Transverse colon (tissue), 4 donors: ENCODE measurements around the gene EMILIN2. TPM values are rescaled to one million over a fixed set of nuclear protein-coding genes. Genes with fewer than 3 reads are reported as not detected.
A peak's percentile ranks its signal among the peaks of the same experiment; 100 is the strongest.

ENCODE experiments used
- DNase-seq: peaks from one replicate; pipeline ENCODE4 v3.0.0-alpha.2; 2019
- H3K27ac ChIP-seq, 4 donors: fragments of 200-600 bp; sonication (generic); 2 replicates each; pipeline ENCODE4 v1.5.1; 2016 to 2018; ENCODE audit warnings: inconsistent platforms in 4 of 4
- H3K27me3 ChIP-seq: fragments of 200-600 bp; sonication (generic); 2 replicates; pipeline ENCODE4 v1.5.1; 2017; ENCODE audit warnings: inconsistent platforms
- H3K36me3 ChIP-seq, 4 donors: fragments of 200-600 bp; sonication (generic); 2 replicates each; pipeline ENCODE4 v1.5.1; 2017 to 2019; ENCODE audit warnings: inconsistent platforms in 4 of 4
- H3K4me1 ChIP-seq, 4 donors: fragments of 200-600 bp; sonication (generic); 2 replicates each; pipeline ENCODE4 v1.5.1; 2017 to 2020; ENCODE audit warnings: inconsistent platforms in 4 of 4
- H3K4me3 ChIP-seq, 4 donors: fragments of 200-600 bp; sonication (generic); 1 replicate in 1 of 4; 2 replicates in 3 of 4; pipeline versions ENCODE4 v1.5.1 to v1.6.1; 2017 to 2019; ENCODE audit warnings: inconsistent platforms in 4 of 4
- H3K9me3 ChIP-seq, 2 donors: fragments of 200-600 bp; sonication (generic); 2 replicates each; pipeline ENCODE4 v1.5.1; 2017 to 2019; ENCODE audit warnings: inconsistent platforms in 2 of 2
- CTCF ChIP-seq, 5 experiments: fragments of 200-600 bp in 3 of 5; fragments of 450-650 bp in 2 of 5; sonication (generic) in 3 of 5; IDR thresholded peaks; 1 replicate in 2 of 5; 2 replicates in 3 of 5; pipeline ENCODE4 v1.5.1; 2016 to 2017; ENCODE audit warnings: antibody characterized with exemption in 5 of 5, inconsistent platforms in 3 of 5, mild to moderate bottlenecking in 2 of 5, moderate library complexity in 1 of 5
- EP300 ChIP-seq: sonication (generic); formaldehyde crosslinking; IDR thresholded peaks from one replicate; pipeline ENCODE4 v1.6.1; 2017; ENCODE audit warnings: antibody characterized with exemption, low read depth
- POLR2A ChIP-seq: fragments of 450-650 bp; IDR thresholded peaks from one replicate; pipeline ENCODE4 v1.6.1; 2016; ENCODE audit warnings: antibody characterized with exemption, mild to moderate bottlenecking, moderate library complexity
- POLR2AphosphoS5 ChIP-seq, 3 donors: sonication (generic); formaldehyde crosslinking; IDR thresholded peaks; one replicate each; pipeline ENCODE4 v1.6.1; 2016; ENCODE audit warnings: antibody characterized with exemption in 3 of 3
- WGBS, 2 donors: methylation state at CpG; one replicate each; pipeline ENCODE4 v1.1.5; 2018; ENCODE audit warnings: low coverage in 1 of 2; 5-methylcytosine and 5-hydroxymethylcytosine counted together
- in situ Hi-C, 4 donors: fragments of 200-750 bp; cut with MboI; loops; one replicate each; pipeline versions ENCODE4 v1.15.0 to v1.15.1; 2017; ENCODE audit warnings: low sequenced_read_pairs in 3 of 4, low pct_ligation_motif_present in 1 of 4, low pct_unique_long_range_greater_than_20kb in 1 of 4
- intact Hi-C: fragments of 100-400 bp; cut with DNase I; formaldehyde crosslinking; loops from one replicate; pipeline ENCODE4 v1.15.1; 2023; ENCODE audit warnings: low total_unique reads
- total RNA-seq, 4 donors: library from RNA; depleted of rRNA; stranded (reverse); fragments of >200 nt; gene quantifications; one replicate each; pipeline ENCODE4 v1.1.0, GENCODE V29; 2016

The EMILIN2 gene
- total RNA-seq, 4 donors from 2014 or later = 12.0 to 145 (median 56.5) TPM

DNA sequence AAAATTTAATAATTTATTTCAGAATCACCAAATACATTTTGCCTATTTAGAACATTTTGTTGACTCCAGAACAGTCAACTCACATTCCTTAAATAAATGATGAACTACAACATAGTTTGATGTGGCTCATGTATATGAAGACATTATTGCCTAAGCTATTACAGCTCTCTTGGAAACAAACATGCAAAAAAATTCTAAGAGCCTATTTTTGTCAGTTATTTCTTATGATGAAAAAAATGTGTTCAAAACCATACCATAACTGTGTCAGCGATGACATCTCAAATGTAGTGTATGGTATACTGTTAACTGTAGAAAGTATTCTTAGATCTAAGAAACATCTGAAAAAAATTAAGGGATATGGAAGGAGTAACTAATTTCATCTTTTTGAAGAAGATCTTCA, 6.3 kb upstream of the EMILIN2 start:
- Histone ChIP-seq H3K36me3 (no peaks in the 10 kb centered on the region), H3K9me3 (no peaks in the 10 kb centered on the region), H3K4me3 (no peak overlapping the region), H3K27ac (no peak overlapping the region), H3K4me1 (no peaks in the 10 kb centered on the region), H3K27me3 (peaks cover 14% of the 10 kb centered on the region)
- whole genome bisulfite sequencing, 2 donors = 100% methylated on average over 1 of the region's 1 CpG
- intact Hi-C loops = no loop called here
- in situ Hi-C loops = no loop called here
- TF ChIP-seq CTCF (IDR thresholded peaks at IDR 0.05) (no peak), POLR2A (no peak), EP300 (no peak), POLR2AphosphoS5 (IDR thresholded peaks at IDR 0.05) (no peak)
- no peak for DNase-seq

DNA sequence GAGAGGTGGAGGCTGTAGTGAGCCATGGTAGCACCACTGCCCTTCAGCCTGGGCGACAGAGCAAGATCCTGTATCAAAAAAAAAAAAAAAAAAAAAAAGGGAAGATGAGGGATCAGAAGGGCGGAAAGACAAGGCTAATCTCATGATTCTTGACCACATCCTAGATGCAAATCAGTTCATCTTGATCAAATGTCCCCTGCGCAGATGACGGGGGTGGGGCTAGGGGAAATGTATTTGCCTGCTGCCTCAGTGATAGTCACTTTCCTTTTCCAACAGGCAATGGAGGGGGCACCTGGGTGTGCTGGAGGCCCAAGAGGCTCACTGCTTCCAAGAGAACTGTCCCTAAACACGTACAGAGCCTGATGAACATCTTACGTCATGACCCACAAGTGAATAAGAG, 3.7 kb upstream of the EMILIN2 start:
- no peaks in the 10 kb centered on the region for H3K9me3 ChIP-seq
- WGBS, 2 donors = 79 to 90% methylated on average over 2 to 6 of the region's 6 CpGs
- no peaks in the 10 kb centered on the region for H3K36me3 ChIP-seq
- intact Hi-C loops = no loop called here
- H3K4me3 ChIP-seq = no peak overlapping the region
- in situ Hi-C loops = no loop called here
- peaks cover 11 to 18% (median 17%) of the 10 kb centered on the region in 4 donors for H3K4me1 ChIP-seq
- peaks cover 40% of the 10 kb centered on the region for H3K27me3 ChIP-seq
- DNase-seq = peak; percentile 27
- H3K27ac ChIP-seq = no peak overlapping the region
- TF ChIP-seq POLR2A (no peak), POLR2AphosphoS5 (IDR thresholded peaks at IDR 0.05) (no peak), CTCF (IDR thresholded peaks at IDR 0.05) (no peak), EP300 (no peak)

DNA sequence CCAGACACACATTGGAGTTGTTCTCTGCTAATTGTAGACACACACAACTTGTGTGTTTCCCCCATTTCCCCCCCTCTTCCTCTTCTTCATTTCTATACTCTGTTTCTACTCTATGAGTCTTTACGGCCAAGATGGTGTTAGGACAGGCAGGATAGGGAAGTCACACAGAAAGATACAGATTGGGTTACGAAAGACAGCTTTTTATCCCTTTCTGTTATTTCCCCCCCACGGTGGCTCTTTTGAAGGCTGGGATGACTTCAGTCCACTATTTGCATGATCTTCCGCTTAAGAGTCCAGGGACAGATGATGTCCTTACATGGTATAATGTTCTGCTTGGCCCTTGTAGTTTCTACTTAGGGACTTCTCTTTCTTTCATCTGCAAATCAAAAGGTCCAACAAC, 1.6 kb upstream of the EMILIN2 start:
- in situ Hi-C loops = no loop called here
- peaks cover 11 to 21% (median 18%) of the 10 kb centered on the region in 4 donors for H3K4me1 ChIP-seq
- H3K27me3 ChIP-seq = peaks cover 60% of the 10 kb centered on the region
- TF ChIP-seq POLR2A (no peak), EP300 (no peak), CTCF (IDR thresholded peaks at IDR 0.05) (no peak), POLR2AphosphoS5 (IDR thresholded peaks at IDR 0.05) (no peak)
- DNase-seq = no peak
- no peak overlapping the region for H3K4me3 ChIP-seq
- H3K36me3 ChIP-seq = no peaks in the 10 kb centered on the region
- no peaks in the 10 kb centered on the region for H3K9me3 ChIP-seq
- WGBS, 2 donors = 75 to 79% methylated on average over 4 of the region's 4 CpGs
- intact Hi-C loops = no loop called here
- peak overlapping the region in 1 of 4 donors; percentile 10 for H3K27ac ChIP-seq

DNA sequence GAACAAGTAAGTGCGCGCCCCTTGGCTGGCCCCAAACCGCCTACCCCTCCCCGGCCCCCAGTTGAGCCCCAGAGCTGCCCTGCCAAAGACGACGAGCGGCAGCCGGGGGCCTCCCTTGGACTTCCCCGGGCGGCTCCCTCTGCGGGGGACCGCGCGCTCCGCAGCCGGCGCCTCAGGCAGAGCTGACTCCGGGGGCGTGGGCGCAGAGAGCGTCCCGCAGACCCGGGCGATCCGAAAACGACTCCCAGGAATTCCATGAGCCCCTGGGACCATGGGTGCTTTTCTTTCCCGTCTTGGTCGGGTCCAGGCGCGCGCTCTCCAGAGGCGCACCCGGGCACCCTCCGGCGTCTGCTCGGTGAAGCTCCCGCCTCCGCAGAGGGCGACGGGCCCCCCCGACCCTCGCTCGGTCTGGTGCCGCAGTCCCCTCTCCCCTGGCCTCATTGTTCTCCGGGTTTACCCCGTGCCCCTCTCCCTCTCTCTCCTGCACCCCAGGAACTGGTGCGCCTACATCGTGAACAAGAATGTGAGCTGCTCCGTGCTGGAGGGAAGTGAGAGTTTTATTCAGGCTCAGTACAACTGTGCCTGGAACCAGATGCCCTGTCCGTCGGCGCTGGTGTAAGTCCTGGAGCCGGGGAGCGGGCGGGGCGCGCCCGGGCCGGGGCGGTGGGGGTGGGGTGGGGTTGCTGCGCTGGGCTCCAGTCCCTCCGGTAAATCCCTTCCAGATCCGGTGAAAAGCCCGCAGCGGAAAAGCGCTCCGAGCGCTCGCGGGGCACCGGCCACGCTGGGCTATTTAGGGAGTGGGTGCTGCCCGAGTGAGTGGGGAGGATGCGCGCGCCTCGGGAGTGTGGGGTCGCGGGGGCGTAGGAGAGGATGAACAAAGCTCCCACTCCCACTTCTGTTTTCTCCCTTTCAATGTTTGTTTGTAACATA, 776 bp downstream of the EMILIN2 start:
- no peak for DNase-seq
- in situ Hi-C loops (no loop called here), intact Hi-C loops (no loop called here)
- H3K27ac ChIP-seq = peak overlapping the region; percentile 58 to 73 (median 65)
- TF ChIP-seq CTCF (IDR thresholded peaks at IDR 0.05) = no peak
- no peak for TF ChIP-seq POLR2A
- no peak for TF ChIP-seq POLR2AphosphoS5 (IDR thresholded peaks at IDR 0.05)
- TF ChIP-seq EP300 = no peak
- no peaks in the 10 kb centered on the region for H3K9me3 ChIP-seq
- H3K4me3 ChIP-seq = peak overlapping the region; percentile 3 to 46 (median 32)
- peaks cover 11 to 21% (median 18%) of the 10 kb centered on the region in 4 donors for H3K4me1 ChIP-seq
- H3K36me3 ChIP-seq = no peaks in the 10 kb centered on the region
- H3K27me3 ChIP-seq = peaks cover 66% of the 10 kb centered on the region
- 3% methylated on average over 68 of the region's 80 CpGs; no CpG with 5 or more reads in 1 of the 2 donors for WGBS, 2 donors
